Heart left ventricle (tissue), 16 donors: ENCODE results near the gene SLIT1. TPM values are rescaled to one million over a fixed set of nuclear protein-coding genes. Genes with fewer than 3 reads are reported as not detected.

Experiments used
- ATAC-seq, 4 donors: fragments of 200-7000 bp; cut with Tn5 transposase; one replicate each; pipeline ENCODE4 v1.9.1; 2020 to 2022; ENCODE audit warnings: moderate library complexity in 4 of 4, mild to moderate bottlenecking in 3 of 4, moderate number of reproducible peaks in 1 of 4
- DNase-seq, 5 donors: peaks; one replicate each; pipeline ENCODE4 v3.0.0-alpha.2; 2020
- H3K27ac ChIP-seq, 12 donors: fragments of 200-600 bp; sonication (generic) in 4 of 12; one replicate each; pipeline versions ENCODE4 v1.5.0 to v1.8.0; 2016 to 2022; ENCODE audit warnings: mild to moderate bottlenecking in 2 of 12
- H3K27me3 ChIP-seq, 9 donors: fragments of 200-600 bp; sonication (generic) in 2 of 9; one replicate each; pipeline versions ENCODE4 v1.5.1 to v1.8.0; 2016 to 2022; ENCODE audit warnings: mild to moderate bottlenecking in 3 of 9
- H3K36me3 ChIP-seq, 9 donors: fragments of 200-600 bp; sonication (generic) in 2 of 9; one replicate each; pipeline versions ENCODE4 v1.5.0 to v1.8.0; 2018 to 2022; ENCODE audit warnings: mild to moderate bottlenecking in 2 of 9
- H3K4me1 ChIP-seq, 12 donors: fragments of 200-600 bp; sonication (generic) in 4 of 12; one replicate each; pipeline versions ENCODE4 v1.5.0 to v1.8.0; 2016 to 2022; ENCODE audit warnings: mild to moderate bottlenecking in 3 of 12
- H3K4me3 ChIP-seq, 12 donors: fragments of 200-600 bp; sonication (generic) in 4 of 12; one replicate each; pipeline versions ENCODE4 v1.5.0 to v1.8.0; 2017 to 2022; ENCODE audit warnings: mild to moderate bottlenecking in 9 of 12, moderate library complexity in 4 of 12
- H3K9me3 ChIP-seq, 12 donors: fragments of 200-600 bp; sonication (generic) in 4 of 12; one replicate each; pipeline versions ENCODE4 v1.5.0 to v1.8.0; 2016 to 2022; ENCODE audit warnings: mild to moderate bottlenecking in 1 of 12
- CTCF ChIP-seq, 12 donors: fragments of 200-600 bp; sonication (generic) in 4 of 12; IDR thresholded peaks; one replicate each; pipeline versions ENCODE4 v1.5.0 to v1.8.0; 2018 to 2022; ENCODE audit warnings: antibody characterized with exemption in 12 of 12, mild to moderate bottlenecking in 5 of 12
- POLR2A ChIP-seq, 2 donors: fragments of 450-650 bp; IDR thresholded peaks; one replicate each; pipeline ENCODE4 v1.6.1; 2017; ENCODE audit warnings: antibody characterized with exemption in 2 of 2, mild to moderate bottlenecking in 2 of 2, moderate library complexity in 2 of 2
- WGBS, 4 donors: extraction: QIAGEN DNeasy Blood & Tissue Kit in 2 of 4; methylation state at CpG; one replicate each; pipeline versions ENCODE4 v1.1.5 to v1.1.7; 2013 to 2018; 5-methylcytosine and 5-hydroxymethylcytosine counted together
- intact Hi-C, 10 donors: fragments of 100-400 bp; cut with DNase I; formaldehyde crosslinking; loops; one replicate each; pipeline versions ENCODE4 v1.11.1 to v1.14.2; 2022
- polyA plus RNA-seq, 2 donors: library from polyadenylated mRNA; stranded (reverse); fragments of 200-250 nt; gene quantifications; one replicate each; pipeline ENCODE4 v1.2.3, GENCODE V29; 2013
- total RNA-seq, 9 donors: library from RNA; depleted of rRNA in 2 of 9; stranded (reverse); fragments of >200 nt in 2 of 9; fragmentation: NEBNext Ultra II Directional in 3 of 9; extraction: Animal tissue kit (Norgen Biotek cat#: 25700) in 3 of 9; gene quantifications; one replicate each; pipeline versions ENCODE4 v1.1.0 to v1.2.4, GENCODE V29; 2016 to 2023
- donor health status: ischemic (EF 13 %, LVEDD 7.1; RV severe dilation, severe dysfunction).
- donor health status: healthy with polysubstance abuse.
- donor health status: DM: no; HTN: yes; CAD: no.
- donor health status: DM: no; HTN: no; CAD: no.
- donor health status: ischemic (EF 25% LVEDD 6.9; RV normal size, moderate dysfunction).
- donor health status: ischemic (EF 25% LVEDD 5.7; RV mildly dilated, moderate dysfunction).
- donor health status: healthy.
- donor health status: DM: yes; HTN: yes; CAD: no.
- donor health status: ischemic (EF 35%, LVEDD 5.7; RV mildly dilated, moderate dysfunction).
- donor health status: nonischemic (EF 11% LVEDD 7.7; RV severe dilation, severe dysfunction).
- donor health status: DM: yes; HTN: yes; CAD: no.
- donor health status: PGD.
- donor health status: ischemic (EF 29% LVEDD 5.4; RV normal size, mild dysfunction).
- donor health status: nonischemic (EF 23%, LVEDD 6.1; RV moderate dilation, normal function).

The SLIT1 gene
- total and polyA plus RNA-seq, 11 donors: 0.04 to 0.61 (median 0.12) TPM

- H3K27ac ChIP-seq: no peak overlapping the region
- intact Hi-C loops: no loop called here
- TF ChIP-seq CTCF (IDR thresholded peaks at IDR 0.05) (no peak), POLR2A (IDR thresholded peaks at IDR 0.05) (no peak)
- H3K36me3 ChIP-seq: no peaks in the 10 kb centered on the region
- H3K4me3 ChIP-seq: no peak overlapping the region
- DNase-seq (no peak), ATAC-seq (no peak)
- peaks cover 10 to 69% (median 24%) of the 10 kb centered on the region in 9 donors for H3K27me3 ChIP-seq
- H3K9me3 ChIP-seq: no peaks in the 10 kb centered on the region
- 86 to 89% (median 87%) methylated on average over 9 to 10 of the region's 10 CpGs for WGBS, 4 donors
- peaks cover 0 to 14% (median 5%) of the 10 kb centered on the region in 12 donors for H3K4me1 ChIP-seq
These were observed 4.8 kb downstream of the SLIT1 start for GRCh38 chr10:97180986-97181385.

- Histone ChIP-seq H3K9me3 (no peaks in the 10 kb centered on the region), H3K4me1 (peaks cover 0 to 8% (median 1%) of the 10 kb centered on the region in 12 donors), H3K27me3 (peaks cover 6 to 63% (median 19%) of the 10 kb centered on the region in 9 donors), H3K36me3 (no peaks in the 10 kb centered on the region), H3K27ac (no peak overlapping the region), H3K4me3 (no peak overlapping the region)
- intact Hi-C loops: no loop called here
- ATAC-seq (no peak), DNase-seq (no peak)
- WGBS, 4 donors: 74 to 83% (median 81%) methylated on average over 8 of the region's 8 CpGs
- TF ChIP-seq POLR2A (IDR thresholded peaks at IDR 0.05): no peak
- no peak for TF ChIP-seq CTCF (IDR thresholded peaks at IDR 0.05)
These were observed 5.4 kb downstream of the SLIT1 start for GRCh38 chr10:97180363-97180755.

GRCh38 chr10:97179731-97180362, 5.9 kb downstream of the SLIT1 start:
- Histone ChIP-seq H3K27me3 (peaks cover 3 to 57% (median 14%) of the 10 kb centered on the region in 9 donors), H3K4me3 (no peak overlapping the region), H3K27ac (no peak overlapping the region), H3K9me3 (no peaks in the 10 kb centered on the region), H3K36me3 (no peaks in the 10 kb centered on the region), H3K4me1 (peaks cover 0 to 5% (median 0%) of the 10 kb centered on the region in 12 donors)
- peak in 1 of 5 donors; percentile 50 for DNase-seq
- intact Hi-C loops: no loop called here
- TF ChIP-seq CTCF (IDR thresholded peaks at IDR 0.05) (peak in 6 of 12 donors; percentile 9 to 43 (median 28)), POLR2A (IDR thresholded peaks at IDR 0.05) (no peak)
- WGBS, 4 donors: 24 to 35% (median 29%) methylated on average over 15 to 26 of the region's 26 CpGs
- peak in 3 of 4 donors; percentile 34 to 78 (median 71) for ATAC-seq

- Histone ChIP-seq H3K4me3 (no peak overlapping the region), H3K9me3 (no peaks in the 10 kb centered on the region), H3K4me1 (peaks cover 0 to 5% (median 0%) of the 10 kb centered on the region in 12 donors), H3K27me3 (peaks cover 0 to 52% (median 9%) of the 10 kb centered on the region in 9 donors), H3K36me3 (no peaks in the 10 kb centered on the region), H3K27ac (no peak overlapping the region)
- ATAC-seq (no peak), DNase-seq (no peak)
- 38 to 48% (median 40%) methylated on average over 6 of the region's 6 CpGs for WGBS, 4 donors
- TF ChIP-seq POLR2A (IDR thresholded peaks at IDR 0.05) (no peak), CTCF (IDR thresholded peaks at IDR 0.05) (no peak)
- intact Hi-C loops: no loop called here
These were observed 6.4 kb downstream of the SLIT1 start for GRCh38 chr10:97179311-97179710.
